ENCODE data around the gene B4GALNT2.

The B4GALNT2 gene

GRCh38 chr17:49108318-49108717 is 24.3 kb upstream of the B4GALNT2 start:
- FAIRE-seq: no peak
- no peak for DNase-seq (ENCODE audit: insufficient read length, low spot score)
- TF ChIP-seq CTCF (IDR thresholded peaks at IDR 0.05; ENCODE audit: insufficient read depth, missing control alignments): no peak

- TF ChIP-seq CTCF (IDR thresholded peaks at IDR 0.05; ENCODE audit: insufficient read depth, missing control alignments): no peak
- FAIRE-seq: no peak
- no peak for DNase-seq (ENCODE audit: insufficient read length, low spot score)
Observed at GRCh38 chr17:49110509-49110908, 22.1 kb upstream of the B4GALNT2 start.

GRCh38 chr17:49111934-49112333 is 20.6 kb upstream of the B4GALNT2 start:
- DNase-seq (ENCODE audit: insufficient read length, low spot score): no peak
- TF ChIP-seq CTCF (IDR thresholded peaks at IDR 0.05; ENCODE audit: insufficient read depth, missing control alignments): no peak
- no peak for FAIRE-seq

- TF ChIP-seq CTCF (IDR thresholded peaks at IDR 0.05; ENCODE audit: insufficient read depth, missing control alignments): no peak
- no peak for FAIRE-seq
- no peak for DNase-seq (ENCODE audit: insufficient read length, low spot score)
Observed at GRCh38 chr17:49112936-49113335, 19.6 kb upstream of the B4GALNT2 start.

- FAIRE-seq (no peak), DNase-seq (ENCODE audit: insufficient read length, low spot score) (no peak)
- TF ChIP-seq CTCF (IDR thresholded peaks at IDR 0.05; ENCODE audit: insufficient read depth, missing control alignments): no peak
Observed at GRCh38 chr17:49114703-49115102, 17.9 kb upstream of the B4GALNT2 start.

- no peak for DNase-seq (ENCODE audit: insufficient read length, low spot score)
- no peak for FAIRE-seq
- no peak for TF ChIP-seq CTCF (IDR thresholded peaks at IDR 0.05; ENCODE audit: insufficient read depth, missing control alignments)
Observed at GRCh38 chr17:49117587-49118230, 14.9 kb upstream of the B4GALNT2 start.

GRCh38 chr17:49120166-49120565 is 12.4 kb upstream of the B4GALNT2 start:
- FAIRE-seq (no peak), DNase-seq (ENCODE audit: insufficient read length, low spot score) (no peak)
- TF ChIP-seq CTCF (IDR thresholded peaks at IDR 0.05; ENCODE audit: insufficient read depth, missing control alignments): no peak
